ENCODE data around the gene STRBP.

STRBP gene

DNA sequence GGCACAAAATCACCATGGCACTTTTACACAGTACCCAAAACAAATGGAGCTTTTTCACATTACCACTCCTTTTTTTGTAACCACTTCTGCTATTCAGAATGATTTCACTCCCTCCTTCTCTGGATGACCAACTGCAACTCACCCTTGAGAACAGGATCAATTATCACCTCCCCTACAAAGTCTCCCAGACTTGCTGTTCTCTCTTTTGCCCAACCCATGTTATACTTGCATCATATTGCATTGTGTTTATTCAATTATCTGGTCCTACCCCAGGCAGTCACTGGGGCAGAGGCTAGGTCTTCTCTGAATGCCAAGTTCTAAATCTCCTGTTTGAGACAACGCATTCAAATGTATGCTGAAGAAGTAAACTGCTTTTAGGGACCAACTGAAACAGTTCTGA lies 139.0 kb downstream of the STRBP start:
- H3K27ac ChIP-seq (ENCODE audit: low read depth, low read length), result no peak overlapping the region
- peaks cover 96% of the 10 kb centered on the region for H3K36me3 ChIP-seq (ENCODE audit: control insufficient read depth, low read length)
- no peak overlapping the region for H3K4me2 ChIP-seq (ENCODE audit: low read length)
- no peaks in the 10 kb centered on the region for H3K9me2 ChIP-seq (replicated peaks; ENCODE audit: control insufficient read depth, low read length)
- H3K4me3 ChIP-seq (ENCODE audit: low read length), result no peak overlapping the region
- no peak for TF ChIP-seq EZH2phosphoT487 (IDR thresholded peaks at IDR 0.05; ENCODE audit: borderline replicate concordance, low read length)
- TF ChIP-seq, protein P1, sequence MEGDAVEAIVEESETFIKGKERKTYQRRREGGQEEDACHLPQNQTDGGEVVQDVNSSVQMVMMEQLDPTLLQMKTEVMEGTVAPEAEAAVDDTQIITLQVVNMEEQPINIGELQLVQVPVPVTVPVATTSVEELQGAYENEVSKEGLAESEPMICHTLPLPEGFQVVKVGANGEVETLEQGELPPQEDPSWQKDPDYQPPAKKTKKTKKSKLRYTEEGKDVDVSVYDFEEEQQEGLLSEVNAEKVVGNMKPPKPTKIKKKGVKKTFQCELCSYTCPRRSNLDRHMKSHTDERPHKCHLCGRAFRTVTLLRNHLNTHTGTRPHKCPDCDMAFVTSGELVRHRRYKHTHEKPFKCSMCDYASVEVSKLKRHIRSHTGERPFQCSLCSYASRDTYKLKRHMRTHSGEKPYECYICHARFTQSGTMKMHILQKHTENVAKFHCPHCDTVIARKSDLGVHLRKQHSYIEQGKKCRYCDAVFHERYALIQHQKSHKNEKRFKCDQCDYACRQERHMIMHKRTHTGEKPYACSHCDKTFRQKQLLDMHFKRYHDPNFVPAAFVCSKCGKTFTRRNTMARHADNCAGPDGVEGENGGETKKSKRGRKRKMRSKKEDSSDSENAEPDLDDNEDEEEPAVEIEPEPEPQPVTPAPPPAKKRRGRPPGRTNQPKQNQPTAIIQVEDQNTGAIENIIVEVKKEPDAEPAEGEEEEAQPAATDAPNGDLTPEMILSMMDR (IDR thresholded peaks at IDR 0.05; ENCODE audit: low read depth, low read length, poor library complexity, severe bottlenecking), result no peak
- no peaks in the 10 kb centered on the region for H3K9me3 ChIP-seq (ENCODE audit: control insufficient read depth, insufficient read depth, low read length)
- no peaks in the 10 kb centered on the region for H3K4me1 ChIP-seq (ENCODE audit: control insufficient read depth, low read length)
- H3K79me2 ChIP-seq (ENCODE audit: control insufficient read depth, low read length), result no peaks in the 10 kb centered on the region; the same call in 1 of the 2 replicates
- H4K20me1 ChIP-seq (ENCODE audit: control insufficient read depth, insufficient read depth, low read depth, low read length), result no peaks in the 10 kb centered on the region
- H3F3A ChIP-seq (ENCODE audit: control insufficient read depth, insufficient read depth), result peaks cover 2% of the 10 kb centered on the region
- no peaks in the 10 kb centered on the region for H3K27me3 ChIP-seq (ENCODE audit: control insufficient read depth, low read length)

DNA sequence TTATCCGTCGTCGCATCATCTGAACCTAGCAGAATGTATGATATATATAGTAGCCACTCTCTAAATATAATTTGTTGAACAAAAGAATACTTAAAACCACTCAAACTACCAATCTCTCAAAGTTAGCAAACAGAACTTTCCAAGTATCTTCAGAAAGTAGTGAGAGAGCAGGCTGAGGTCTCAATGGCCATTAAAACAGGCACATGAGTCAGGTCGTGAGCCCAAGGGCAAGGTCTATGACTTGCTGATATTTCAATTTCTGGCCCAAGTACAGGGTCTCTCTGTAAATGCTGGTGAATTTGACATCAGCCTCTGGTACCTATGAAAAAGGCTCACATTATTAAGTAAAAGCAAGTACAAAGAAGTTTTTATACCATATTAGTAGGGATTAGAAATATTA lies 139.8 kb downstream of the STRBP start:
- H3K4me1 ChIP-seq (ENCODE audit: control insufficient read depth, low read length), result no peaks in the 10 kb centered on the region
- H3K79me2 ChIP-seq (ENCODE audit: control insufficient read depth, low read length), result no peaks in the 10 kb centered on the region
- no peaks in the 10 kb centered on the region for H3K27me3 ChIP-seq (ENCODE audit: control insufficient read depth, low read length)
- peaks cover 96% of the 10 kb centered on the region for H3K36me3 ChIP-seq (ENCODE audit: control insufficient read depth, low read length)
- H3K9me3 ChIP-seq (ENCODE audit: control insufficient read depth, insufficient read depth, low read length), result no peaks in the 10 kb centered on the region
- H4K20me1 ChIP-seq (ENCODE audit: control insufficient read depth, insufficient read depth, low read depth, low read length), result no peaks in the 10 kb centered on the region
- no peaks in the 10 kb centered on the region for H3K9me2 ChIP-seq (replicated peaks; ENCODE audit: control insufficient read depth, low read length)
- 0 out of 2 replicates have a peak, but pooled peaks cover 2% of the 10 kb centered on the region for H3F3A ChIP-seq (ENCODE audit: control insufficient read depth, insufficient read depth)
- TF ChIP-seq EZH2phosphoT487 (IDR thresholded peaks at IDR 0.05; ENCODE audit: borderline replicate concordance, low read length), result no peak
- TF ChIP-seq, protein P1 (IDR thresholded peaks at IDR 0.05; ENCODE audit: low read depth, low read length, poor library complexity, severe bottlenecking), result no peak
- no peak overlapping the region for H3K4me2 ChIP-seq (ENCODE audit: low read length)
- no peak overlapping the region for H3K27ac ChIP-seq (ENCODE audit: low read depth, low read length)
- no peak overlapping the region for H3K4me3 ChIP-seq (ENCODE audit: low read length)

DNA sequence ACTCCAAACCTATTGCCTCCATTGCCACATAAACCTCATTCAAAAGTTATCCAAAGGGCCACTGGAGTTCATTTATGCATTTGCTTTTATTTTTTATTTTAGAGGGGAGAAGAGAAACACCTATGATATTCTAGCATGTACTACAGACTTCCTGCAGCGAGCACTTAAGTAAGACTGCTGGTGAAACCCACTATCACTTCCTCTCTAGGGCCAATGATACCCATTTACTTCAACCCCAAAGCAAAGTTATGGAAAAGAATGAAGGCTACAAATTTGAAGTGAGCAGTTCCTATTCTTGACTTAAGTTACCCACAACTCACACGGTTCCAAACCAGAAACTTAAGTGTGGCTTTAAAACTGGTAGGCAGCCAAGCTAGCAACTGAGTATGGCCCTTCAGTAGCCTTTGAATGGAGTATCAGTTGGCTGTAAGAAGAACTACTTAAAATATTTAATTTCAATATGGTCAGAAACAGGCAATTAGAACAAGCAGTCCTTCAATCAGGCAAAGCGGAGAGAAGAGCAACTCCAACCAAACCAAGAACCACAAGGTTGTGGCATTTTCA lies 140.8 kb downstream of the STRBP start:
- H3K36me3 ChIP-seq (ENCODE audit: control insufficient read depth, low read length), result peaks cover 96% of the 10 kb centered on the region
- 0 out of 2 replicates have a peak, but pooled peaks cover under 1% of the 10 kb centered on the region for H3K79me2 ChIP-seq (ENCODE audit: control insufficient read depth, low read length)
- peaks cover 4% of the 10 kb centered on the region for H3K4me1 ChIP-seq (ENCODE audit: control insufficient read depth, low read length)
- no peak overlapping the region for H3K4me3 ChIP-seq (ENCODE audit: low read length)
- no peaks in the 10 kb centered on the region for H3K27me3 ChIP-seq (ENCODE audit: control insufficient read depth, low read length)
- H3K4me2 ChIP-seq (ENCODE audit: low read length), result no peak overlapping the region
- TF ChIP-seq EZH2phosphoT487 (IDR thresholded peaks at IDR 0.05; ENCODE audit: borderline replicate concordance, low read length), result no peak
- TF ChIP-seq, protein P1 (IDR thresholded peaks at IDR 0.05; ENCODE audit: low read depth, low read length, poor library complexity, severe bottlenecking), result no peak
- no peaks in the 10 kb centered on the region for H3K9me3 ChIP-seq (ENCODE audit: control insufficient read depth, insufficient read depth, low read length)
- H4K20me1 ChIP-seq (ENCODE audit: control insufficient read depth, insufficient read depth, low read depth, low read length), result no peaks in the 10 kb centered on the region
- 0 out of 2 replicates have a peak, but pooled peaks cover 2% of the 10 kb centered on the region for H3F3A ChIP-seq (ENCODE audit: control insufficient read depth, insufficient read depth)
- H3K27ac ChIP-seq (ENCODE audit: low read depth, low read length), result no peak overlapping the region
- no peaks in the 10 kb centered on the region for H3K9me2 ChIP-seq (replicated peaks; ENCODE audit: control insufficient read depth, low read length)

All from DOHH2 (cell line).